Measurements from ENCODE around the gene DGCR8. TPM values are rescaled to one million over a fixed set of nuclear protein-coding genes. Genes with fewer than 3 reads are reported as not detected.

The DGCR8 gene
- total RNA-seq, 2 experiments from 2014 or later = 33.4 to 34.3 TPM

- intact Hi-C loops (cut with micrococcal nuclease) = no loop called here
- Mint-ChIP-seq H3K4me1 (ENCODE audit: low read depth) (peaks cover 29% of the 10 kb centered on the region), H3K4me3 (no peak overlapping the region), H3K27ac (no peak overlapping the region), H3K9me3 (no peaks in the 10 kb centered on the region), H3K36me3 (no peaks in the 10 kb centered on the region), H3K27me3 (no peaks in the 10 kb centered on the region)
- no peak for DNase-seq
- ChIA-PET POLR2A (no interaction called here), CTCF (no interaction called here)
Measured at GRCh38 chr22:20136603-20136873, 56.5 kb downstream of the DGCR8 start.

GRCh38 chr22:20137113-20137512 is 57.1 kb downstream of the DGCR8 start:
- no peaks in the 10 kb centered on the region for H3K9me3 Mint-ChIP-seq
- H3K4me3 Mint-ChIP-seq = no peak overlapping the region
- intact Hi-C loops (cut with micrococcal nuclease) = no loop called here
- H3K27me3 Mint-ChIP-seq = no peaks in the 10 kb centered on the region
- no peak overlapping the region for H3K27ac Mint-ChIP-seq
- no peak for DNase-seq
- ChIA-PET CTCF (no interaction called here), POLR2A (no interaction called here)
- H3K36me3 Mint-ChIP-seq = no peaks in the 10 kb centered on the region
- H3K4me1 Mint-ChIP-seq (ENCODE audit: low read depth) = peaks cover 29% of the 10 kb centered on the region

GRCh38 chr22:20137671-20138416 is 57.8 kb downstream of the DGCR8 start:
- Mint-ChIP-seq H3K4me3 (no peak overlapping the region), H3K27ac (no peak overlapping the region), H3K36me3 (no peaks in the 10 kb centered on the region), H3K9me3 (no peaks in the 10 kb centered on the region), H3K27me3 (no peaks in the 10 kb centered on the region), H3K4me1 (ENCODE audit: low read depth) (peaks cover 25% of the 10 kb centered on the region)
- no peak for DNase-seq
- ChIA-PET CTCF (no interaction called here), POLR2A (no interaction called here)
- intact Hi-C loops (cut with micrococcal nuclease) = no loop called here

- H3K4me3 Mint-ChIP-seq = no peak overlapping the region
- no peaks in the 10 kb centered on the region for H3K27me3 Mint-ChIP-seq
- H3K36me3 Mint-ChIP-seq = no peaks in the 10 kb centered on the region
- POLR2A ChIA-PET = no interaction called here
- intact Hi-C loops (cut with micrococcal nuclease) = no loop called here
- DNase-seq = no peak
- peaks cover 20% of the 10 kb centered on the region for H3K4me1 Mint-ChIP-seq (ENCODE audit: low read depth)
- CTCF ChIA-PET = no interaction called here
- H3K27ac Mint-ChIP-seq = no peak overlapping the region
- H3K9me3 Mint-ChIP-seq = no peaks in the 10 kb centered on the region
Measured at GRCh38 chr22:20138417-20138738, 58.3 kb downstream of the DGCR8 start.

GRCh38 chr22:20138868-20139267 is 58.8 kb downstream of the DGCR8 start:
- no peak for DNase-seq
- Mint-ChIP-seq H3K4me1 (ENCODE audit: low read depth) (peaks cover 15% of the 10 kb centered on the region), H3K4me3 (no peak overlapping the region), H3K27ac (no peak overlapping the region), H3K9me3 (no peaks in the 10 kb centered on the region), H3K27me3 (no peaks in the 10 kb centered on the region), H3K36me3 (no peaks in the 10 kb centered on the region)
- intact Hi-C loops (cut with micrococcal nuclease) = no loop called here
- POLR2A ChIA-PET = no interaction called here
- CTCF ChIA-PET = no interaction called here

GRCh38 chr22:20139391-20140106 is 59.5 kb downstream of the DGCR8 start:
- intact Hi-C loops (cut with micrococcal nuclease) = no loop called here
- Mint-ChIP-seq H3K27me3 (no peaks in the 10 kb centered on the region), H3K27ac (no peak overlapping the region), H3K36me3 (no peaks in the 10 kb centered on the region), H3K4me3 (no peak overlapping the region), H3K4me1 (ENCODE audit: low read depth) (peaks cover 9% of the 10 kb centered on the region), H3K9me3 (no peaks in the 10 kb centered on the region)
- ChIA-PET POLR2A (no interaction called here), CTCF (no interaction called here)
- DNase-seq = no peak

GRCh38 chr22:20140107-20140445 is 60.0 kb downstream of the DGCR8 start:
- ChIA-PET POLR2A (no interaction called here), CTCF (no interaction called here)
- Mint-ChIP-seq H3K27ac (no peak overlapping the region), H3K27me3 (no peaks in the 10 kb centered on the region), H3K36me3 (no peaks in the 10 kb centered on the region), H3K4me1 (ENCODE audit: low read depth) (peaks cover 9% of the 10 kb centered on the region), H3K9me3 (no peaks in the 10 kb centered on the region), H3K4me3 (no peak overlapping the region)
- no peak for DNase-seq
- intact Hi-C loops (cut with micrococcal nuclease) = no loop called here

- Mint-ChIP-seq H3K9me3 (no peaks in the 10 kb centered on the region), H3K27me3 (no peaks in the 10 kb centered on the region), H3K4me1 (ENCODE audit: low read depth) (peaks cover 7% of the 10 kb centered on the region), H3K27ac (no peak overlapping the region), H3K4me3 (no peak overlapping the region), H3K36me3 (no peaks in the 10 kb centered on the region)
- intact Hi-C loops (cut with micrococcal nuclease) = no loop called here
- CTCF ChIA-PET = no interaction called here
- POLR2A ChIA-PET = no interaction called here
- no peak for DNase-seq
Measured at GRCh38 chr22:20140521-20140964, 60.5 kb downstream of the DGCR8 start.

- Mint-ChIP-seq H3K4me1 (ENCODE audit: low read depth) (peaks cover 5% of the 10 kb centered on the region), H3K4me3 (no peak overlapping the region), H3K9me3 (no peaks in the 10 kb centered on the region), H3K27me3 (no peaks in the 10 kb centered on the region), H3K27ac (no peak overlapping the region), H3K36me3 (no peaks in the 10 kb centered on the region)
- CTCF ChIA-PET = no interaction called here
- POLR2A ChIA-PET = no interaction called here
- intact Hi-C loops (cut with micrococcal nuclease) = no loop called here
- DNase-seq = no peak
Measured at GRCh38 chr22:20141186-20142077, 61.4 kb downstream of the DGCR8 start.

GRCh38 chr22:20142711-20143621 is 62.9 kb downstream of the DGCR8 start:
- no peak for DNase-seq
- Mint-ChIP-seq H3K9me3 (no peaks in the 10 kb centered on the region), H3K36me3 (no peaks in the 10 kb centered on the region), H3K4me3 (no peak overlapping the region), H3K4me1 (ENCODE audit: low read depth) (peaks cover 4% of the 10 kb centered on the region), H3K27ac (no peak overlapping the region), H3K27me3 (no peaks in the 10 kb centered on the region)
- ChIA-PET POLR2A (no interaction called here), CTCF (no interaction called here)
- intact Hi-C loops (cut with micrococcal nuclease) = no loop called here

- no peak for DNase-seq
- Mint-ChIP-seq H3K4me3 (no peak overlapping the region), H3K4me1 (ENCODE audit: low read depth) (peaks cover 2% of the 10 kb centered on the region), H3K27me3 (no peaks in the 10 kb centered on the region), H3K36me3 (no peaks in the 10 kb centered on the region), H3K27ac (no peak overlapping the region), H3K9me3 (no peaks in the 10 kb centered on the region)
- POLR2A ChIA-PET = no interaction called here
- CTCF ChIA-PET = no interaction called here
- intact Hi-C loops (cut with micrococcal nuclease) = no loop called here
Measured at GRCh38 chr22:20143883-20144665, 64.0 kb downstream of the DGCR8 start.

Measured in activated CD4-positive, alpha-beta memory T cell treated with anti-CD3 and anti-CD28 coated beads for 36 hours (primary cell).